GM19240 (cell line): ENCODE results near the gene GADL1.

Experiments
- DNase-seq: peaks from one replicate; pipeline ENCODE4 v3.0.0; 2011; ENCODE audit warnings: low spot score; ENCODE audit not compliant: insufficient read length

GADL1 gene

GRCh38 chr3:30811151-30811795, 83.2 kb downstream of the GADL1 start:
- DNase-seq, result no peak

- DNase-seq, result no peak
These were observed 83.8 kb downstream of the GADL1 start for GRCh38 chr3:30810625-30811024.

GRCh38 chr3:30805695-30806094, 88.8 kb downstream of the GADL1 start:
- DNase-seq, result no peak

- DNase-seq, result no peak
These were observed 89.5 kb downstream of the GADL1 start for GRCh38 chr3:30804984-30805383.

GRCh38 chr3:30795176-30795575, 99.3 kb downstream of the GADL1 start:
- no peak for DNase-seq

- DNase-seq, result no peak
These were observed 100.7 kb downstream of the GADL1 start for GRCh38 chr3:30793740-30794139.

GRCh38 chr3:30790150-30790549, 104.3 kb downstream of the GADL1 start:
- DNase-seq, result no peak

- no peak for DNase-seq
These were observed 108.1 kb downstream of the GADL1 start for GRCh38 chr3:30786365-30786764.

- no peak for DNase-seq
These were observed 114.7 kb downstream of the GADL1 start for GRCh38 chr3:30779686-30780287.

GRCh38 chr3:30778933-30779332, 115.5 kb downstream of the GADL1 start:
- no peak for DNase-seq

- no peak for DNase-seq
These were observed 116.9 kb downstream of the GADL1 start for GRCh38 chr3:30777426-30778113.

GRCh38 chr3:30776186-30776815, 118.2 kb downstream of the GADL1 start:
- DNase-seq, result no peak

GRCh38 chr3:30775040-30775439, 119.4 kb downstream of the GADL1 start:
- no peak for DNase-seq

GRCh38 chr3:30774062-30774461, 120.4 kb downstream of the GADL1 start:
- no peak for DNase-seq

GRCh38 chr3:30770387-30770786, 124.1 kb downstream of the GADL1 start:
- DNase-seq, result no peak

GRCh38 chr3:30768703-30769550, 125.5 kb downstream of the GADL1 start:
- DNase-seq, result peak; percentile 11

- no peak for DNase-seq
These were observed 126.4 kb downstream of the GADL1 start for GRCh38 chr3:30768046-30768445.

- no peak for DNase-seq
These were observed 127.9 kb downstream of the GADL1 start for GRCh38 chr3:30766522-30766921.

GRCh38 chr3:30764891-30765290, 129.6 kb downstream of the GADL1 start:
- DNase-seq, result no peak

GRCh38 chr3:30764281-30764680, 130.2 kb downstream of the GADL1 start:
- no peak for DNase-seq

- DNase-seq, result no peak
These were observed 133.1 kb downstream of the GADL1 start for GRCh38 chr3:30761374-30761773.
